HUDEP-2 (cell line): ENCODE measurements around the gene HOXA5.

ENCODE experiments used
- DNase-seq, 76 experiments: peaks; one replicate each; lab custom pipeline; 2025; ENCODE audit not compliant: unreplicated experiment in 76 of 76; lab: John Stamatoyannopoulos, UW

The HOXA5 gene

GRCh38 chr7:27099453-27100370, 43.8 kb downstream of the HOXA5 start:
- DNase-seq, result no peak

- no peak for DNase-seq
Measured at GRCh38 chr7:27098578-27099451, 44.7 kb downstream of the HOXA5 start.

GRCh38 chr7:27097686-27098577, 45.5 kb downstream of the HOXA5 start:
- DNase-seq, result no peak

GRCh38 chr7:27096768-27097514, 46.5 kb downstream of the HOXA5 start:
- DNase-seq, result no peak

GRCh38 chr7:27095897-27096767, 47.3 kb downstream of the HOXA5 start, which contains the start of gene HOXA1:
Gene HOXA1, minus strand, starts transcription at chr7:27096000. Its CDS starts 88 bp downstream, at chr7:27095912.
- peak in 19 of 76 experiments; percentile 4 to 56 (median 26) for DNase-seq

GRCh38 chr7:27095050-27095896, 48.2 kb downstream of the HOXA5 start:
- no peak for DNase-seq

- no peak for DNase-seq
Measured at GRCh38 chr7:27094304-27095049, 49.0 kb downstream of the HOXA5 start.

GRCh38 chr7:27093184-27093895, 50.1 kb downstream of the HOXA5 start:
- no peak for DNase-seq

GRCh38 chr7:27092819-27093110, 50.7 kb downstream of the HOXA5 start:
- no peak for DNase-seq

- no peak for DNase-seq
Measured at GRCh38 chr7:27091941-27092818, 51.3 kb downstream of the HOXA5 start.

GRCh38 chr7:27091105-27091504, 52.4 kb downstream of the HOXA5 start:
- DNase-seq, result no peak
